Stomach (tissue), 4 donors: ENCODE results near the gene RABL6.
"Not testable (repeated sequence)": the region's sequence is repeated elsewhere in the genome, so short reads cannot be mapped to it uniquely, and the experiment has no call there.

Experiments used
- POLR2A ChIP-seq, 4 donors: fragments of 450-650 bp; IDR thresholded peaks; one replicate each; pipeline ENCODE4 v1.6.1; 2016; ENCODE audit warnings: antibody characterized with exemption in 4 of 4, control low read depth in 2 of 4, mild to moderate bottlenecking in 1 of 4, moderate library complexity in 1 of 4
- POLR2AphosphoS5 ChIP-seq, 3 donors: sonication (generic); formaldehyde crosslinking; IDR thresholded peaks; one replicate each; pipeline ENCODE4 v1.6.1; 2016; ENCODE audit warnings: antibody characterized with exemption in 3 of 3
- TF ChIP-seq, protein P1 (sequence below), 7 experiments: fragments of 450-650 bp in 4 of 7; fragments of 200-600 bp in 3 of 7; sonication (generic) in 3 of 7; IDR thresholded peaks; one replicate each; pipeline ENCODE4 v1.5.1; 2016 to 2019; ENCODE audit warnings: antibody characterized with exemption in 7 of 7, control low read depth in 2 of 7, mild to moderate bottlenecking in 1 of 7

DNA sequence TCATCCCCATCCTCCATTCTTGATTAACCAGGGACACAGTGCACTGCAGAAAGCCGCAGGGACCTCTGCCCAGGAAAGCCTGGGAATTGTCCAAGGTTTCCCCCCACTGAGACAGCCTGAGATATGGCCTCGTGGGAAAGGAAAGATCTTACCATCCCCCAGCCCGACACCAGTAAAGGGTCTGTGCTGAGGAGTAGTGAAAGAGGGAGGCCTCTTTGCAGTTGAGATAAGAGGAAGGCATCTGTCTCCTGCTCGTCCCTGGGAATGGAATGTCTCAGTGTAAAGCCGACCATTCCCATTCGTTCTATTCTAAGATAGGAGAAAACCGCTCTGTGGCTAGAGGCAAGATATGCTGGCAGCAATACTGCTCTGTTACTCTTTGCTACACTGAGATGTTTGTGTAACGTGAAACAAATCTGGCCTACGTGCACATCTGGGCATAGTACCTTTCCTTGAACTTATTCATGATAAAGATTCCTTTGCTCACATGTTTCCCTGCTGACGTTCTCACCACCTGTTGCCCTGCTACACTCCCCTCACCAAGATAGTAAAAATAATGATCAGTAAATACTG, 10.9 kb upstream of the RABL6 start:
- TF ChIP-seq, protein P1, sequence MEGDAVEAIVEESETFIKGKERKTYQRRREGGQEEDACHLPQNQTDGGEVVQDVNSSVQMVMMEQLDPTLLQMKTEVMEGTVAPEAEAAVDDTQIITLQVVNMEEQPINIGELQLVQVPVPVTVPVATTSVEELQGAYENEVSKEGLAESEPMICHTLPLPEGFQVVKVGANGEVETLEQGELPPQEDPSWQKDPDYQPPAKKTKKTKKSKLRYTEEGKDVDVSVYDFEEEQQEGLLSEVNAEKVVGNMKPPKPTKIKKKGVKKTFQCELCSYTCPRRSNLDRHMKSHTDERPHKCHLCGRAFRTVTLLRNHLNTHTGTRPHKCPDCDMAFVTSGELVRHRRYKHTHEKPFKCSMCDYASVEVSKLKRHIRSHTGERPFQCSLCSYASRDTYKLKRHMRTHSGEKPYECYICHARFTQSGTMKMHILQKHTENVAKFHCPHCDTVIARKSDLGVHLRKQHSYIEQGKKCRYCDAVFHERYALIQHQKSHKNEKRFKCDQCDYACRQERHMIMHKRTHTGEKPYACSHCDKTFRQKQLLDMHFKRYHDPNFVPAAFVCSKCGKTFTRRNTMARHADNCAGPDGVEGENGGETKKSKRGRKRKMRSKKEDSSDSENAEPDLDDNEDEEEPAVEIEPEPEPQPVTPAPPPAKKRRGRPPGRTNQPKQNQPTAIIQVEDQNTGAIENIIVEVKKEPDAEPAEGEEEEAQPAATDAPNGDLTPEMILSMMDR (IDR thresholded peaks at IDR 0.05): not testable (repeated sequence)
- TF ChIP-seq POLR2AphosphoS5, POLR2A (IDR thresholded peaks at IDR 0.05): not testable (repeated sequence)
